Adrenal gland (tissue), 5 donors: Measurements from ENCODE around the gene MBNL2.

Experiments
- POLR2A ChIP-seq, 2 donors: fragments of 450-650 bp; IDR thresholded peaks; one replicate each; pipeline ENCODE4 v1.6.1; 2017; ENCODE audit warnings: antibody characterized with exemption in 2 of 2, mild to moderate bottlenecking in 2 of 2, moderate library complexity in 1 of 2
- TF ChIP-seq, protein P1 (sequence below), 6 experiments: fragments of 450-650 bp in 4 of 6; fragments of 200-600 bp in 2 of 6; sonication (generic) in 1 of 6; IDR thresholded peaks; 1 replicate in 5 of 6; 2 replicates in 1 of 6; pipeline versions ENCODE4 v1.5.1 to v1.8.0; 2016 to 2021; ENCODE audit warnings: antibody characterized with exemption in 6 of 6, mild to moderate bottlenecking in 2 of 6, moderate library complexity in 1 of 6
- donor health status: DM: no; HTN: no; CAD: no.

DNA sequence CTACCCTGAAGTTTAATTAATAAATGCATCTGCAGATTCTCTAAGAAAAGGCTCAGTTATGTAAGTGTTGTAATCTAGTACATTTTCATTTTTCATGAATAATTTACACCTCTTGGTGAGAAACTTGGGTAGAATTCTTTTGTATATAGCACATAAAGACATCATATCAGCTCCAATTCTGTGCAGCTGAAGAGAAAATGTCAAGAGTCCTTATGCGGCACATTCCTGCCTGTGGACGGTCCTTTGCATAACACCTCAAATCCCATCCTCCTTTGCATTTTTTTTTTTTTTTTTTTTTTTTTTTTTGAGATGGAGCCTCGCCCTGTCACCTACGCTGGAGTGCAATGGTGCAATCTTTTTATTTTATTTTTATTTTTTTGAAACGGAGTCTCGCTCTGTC is 151.7 kb downstream of the MBNL2 start:
- TF ChIP-seq, protein P1, sequence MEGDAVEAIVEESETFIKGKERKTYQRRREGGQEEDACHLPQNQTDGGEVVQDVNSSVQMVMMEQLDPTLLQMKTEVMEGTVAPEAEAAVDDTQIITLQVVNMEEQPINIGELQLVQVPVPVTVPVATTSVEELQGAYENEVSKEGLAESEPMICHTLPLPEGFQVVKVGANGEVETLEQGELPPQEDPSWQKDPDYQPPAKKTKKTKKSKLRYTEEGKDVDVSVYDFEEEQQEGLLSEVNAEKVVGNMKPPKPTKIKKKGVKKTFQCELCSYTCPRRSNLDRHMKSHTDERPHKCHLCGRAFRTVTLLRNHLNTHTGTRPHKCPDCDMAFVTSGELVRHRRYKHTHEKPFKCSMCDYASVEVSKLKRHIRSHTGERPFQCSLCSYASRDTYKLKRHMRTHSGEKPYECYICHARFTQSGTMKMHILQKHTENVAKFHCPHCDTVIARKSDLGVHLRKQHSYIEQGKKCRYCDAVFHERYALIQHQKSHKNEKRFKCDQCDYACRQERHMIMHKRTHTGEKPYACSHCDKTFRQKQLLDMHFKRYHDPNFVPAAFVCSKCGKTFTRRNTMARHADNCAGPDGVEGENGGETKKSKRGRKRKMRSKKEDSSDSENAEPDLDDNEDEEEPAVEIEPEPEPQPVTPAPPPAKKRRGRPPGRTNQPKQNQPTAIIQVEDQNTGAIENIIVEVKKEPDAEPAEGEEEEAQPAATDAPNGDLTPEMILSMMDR (IDR thresholded peaks at IDR 0.05), result no peak
- TF ChIP-seq POLR2A (IDR thresholded peaks at IDR 0.05), result no peak
